Neuronal stem cell (in vitro differentiated cells): ENCODE measurements around the gene ASCC1.
"Not testable (repeated sequence)": the region's sequence is repeated elsewhere in the genome, so short reads cannot be mapped to it uniquely, and the experiment has no call there.

ENCODE experiments used
- DNase-seq: peaks from one replicate; pipeline ENCODE4 v3.0.0-alpha.2; 2013; ENCODE audit warnings: low spot score
- H2AFZ ChIP-seq: one replicate; pipeline ENCODE4 v1.6.1; 2013; ENCODE audit warnings: mild to moderate bottlenecking, low read length, inconsistent platforms
- H2AK5ac ChIP-seq: 2 replicates; pipeline ENCODE4 v1.6.1; 2013; ENCODE audit warnings: low read depth, mild to moderate bottlenecking, inconsistent platforms, low read length, moderate library complexity, mixed read lengths
- H2BK120ac ChIP-seq: 2 replicates; pipeline ENCODE4 v1.6.1; 2013; ENCODE audit warnings: low read depth, mild to moderate bottlenecking, inconsistent platforms, low read length, moderate library complexity, mixed read lengths
- H2BK12ac ChIP-seq: one replicate; pipeline ENCODE4 v1.6.1; 2013; ENCODE audit warnings: low read length, inconsistent platforms
- H2BK15ac ChIP-seq: 2 replicates; pipeline ENCODE4 v1.6.1; 2013; ENCODE audit warnings: mild to moderate bottlenecking, low read length, inconsistent platforms, mixed read lengths
- H2BK5ac ChIP-seq: one replicate; pipeline ENCODE4 v1.6.1; 2013; ENCODE audit warnings: inconsistent platforms, mild to moderate bottlenecking, low read length, moderate library complexity
- H3K14ac ChIP-seq: one replicate; pipeline ENCODE4 v1.6.1; 2013; ENCODE audit warnings: low read length, inconsistent platforms
- H3K18ac ChIP-seq: 2 replicates; pipeline ENCODE4 v1.6.1; 2013; ENCODE audit warnings: low read length, inconsistent platforms
- H3K23ac ChIP-seq: 2 replicates; pipeline ENCODE4 v1.6.1; 2013; ENCODE audit warnings: low read depth, mild to moderate bottlenecking, mixed read lengths, low read length, inconsistent platforms; ENCODE audit not compliant: poor library complexity
- H3K27ac ChIP-seq: replicated peaks from 3 replicates; pipeline ENCODE4 v1.5.1; 2013; ENCODE audit warnings: low read length, inconsistent platforms
- H3K27me3 ChIP-seq, 3 experiments: 2 replicates each; pipeline ENCODE4 v1.6.1; 2013; ENCODE audit warnings: low read length in 3 of 3, mild to moderate bottlenecking in 2 of 3, inconsistent platforms in 1 of 3, low read depth in 1 of 3, mixed read lengths in 1 of 3, moderate library complexity in 1 of 3; ENCODE audit not compliant: control insufficient read depth in 3 of 3, insufficient read depth in 3 of 3
- H3K36me3 ChIP-seq, 2 donors: replicated peaks in 1 of 2; 2 replicates each; pipeline ENCODE4 v1.6.1; 2013; ENCODE audit warnings: low read length in 2 of 2; ENCODE audit not compliant: control insufficient read depth in 2 of 2, insufficient read depth in 2 of 2
- H3K4ac ChIP-seq: 2 replicates; pipeline ENCODE4 v1.6.1; 2013; ENCODE audit warnings: inconsistent platforms, mild to moderate bottlenecking, low read length, moderate library complexity
- H3K4me1 ChIP-seq, 2 donors: 1 replicate in 1 of 2; 2 replicates in 1 of 2; pipeline ENCODE4 v1.6.1; 2013; ENCODE audit warnings: low read length in 2 of 2, low read depth in 1 of 2; ENCODE audit not compliant: control insufficient read depth in 2 of 2, insufficient read depth in 1 of 2
- H3K4me2 ChIP-seq: one replicate; pipeline ENCODE4 v1.6.1; 2013; ENCODE audit warnings: mild to moderate bottlenecking, low read length, inconsistent platforms; ENCODE audit not compliant: insufficient read depth, poor library complexity, severe bottlenecking
- H3K4me3 ChIP-seq, 2 donors: 2 replicates each; pipeline ENCODE4 v1.5.1; 2013; ENCODE audit warnings: low read length in 2 of 2, mild to moderate bottlenecking in 2 of 2, inconsistent platforms in 1 of 2, moderate library complexity in 1 of 2
- H3K79me1 ChIP-seq: one replicate; pipeline ENCODE4 v1.6.1; 2013; ENCODE audit warnings: low read depth, mild to moderate bottlenecking, inconsistent platforms, low read length, moderate library complexity
- H3K9ac ChIP-seq: one replicate; pipeline ENCODE4 v1.6.1; 2013; ENCODE audit warnings: mild to moderate bottlenecking, low read depth, low read length, inconsistent platforms; ENCODE audit not compliant: poor library complexity
- H3K9me3 ChIP-seq, 2 donors: replicated peaks in 1 of 2; 2 replicates each; pipeline versions ENCODE3 to v1.6.1; 2013; ENCODE audit warnings: low read length in 2 of 2, mild to moderate bottlenecking in 2 of 2, inconsistent platforms in 1 of 2, low read depth in 1 of 2, mixed read lengths in 1 of 2, moderate library complexity in 1 of 2; ENCODE audit not compliant: control insufficient read depth in 2 of 2, insufficient read depth in 1 of 2
- H4K8ac ChIP-seq: one replicate; pipeline ENCODE4 v1.6.1; 2013; ENCODE audit warnings: low read depth, mild to moderate bottlenecking, inconsistent platforms, low read length, moderate library complexity
- H4K91ac ChIP-seq: one replicate; pipeline ENCODE4 v1.6.1; 2013; ENCODE audit warnings: low read length, low read depth, mild to moderate bottlenecking, inconsistent platforms; ENCODE audit not compliant: poor library complexity
- WGBS, 2 donors: extraction: QIAGEN DNeasy Blood & Tissue Kit; methylation state at CpG; one replicate each; pipeline ENCODE4 v1.1.7; 2013; ENCODE audit warnings: missing lambda C conversion rate in 2 of 2, mixed read lengths in 1 of 2; ENCODE audit not compliant: insufficient read length in 2 of 2, insufficient replicate concordance in 1 of 2; ENCODE audit errors: extremely low coverage in 2 of 2; 5-methylcytosine and 5-hydroxymethylcytosine counted together

The ASCC1 gene

DNA sequence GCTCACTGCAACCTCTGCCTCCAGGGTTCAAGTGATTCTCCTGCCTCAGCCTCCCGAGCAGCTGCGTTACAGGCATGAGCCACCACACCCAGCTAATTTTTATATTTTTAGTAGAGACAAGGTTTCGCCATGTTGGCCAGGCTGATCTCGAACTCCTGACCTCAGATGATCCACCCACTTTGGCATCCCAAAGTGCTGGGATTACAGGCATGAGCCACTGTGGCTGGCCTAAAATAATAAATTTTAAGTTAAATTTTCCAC, 68.8 kb downstream of the ASCC1 start:
- not testable (repeated sequence) for H2BK120ac ChIP-seq, H3K27ac ChIP-seq, H3K14ac ChIP-seq, H2BK15ac ChIP-seq, H3K9me3 ChIP-seq, H4K8ac ChIP-seq, H2BK12ac ChIP-seq, H3K4ac ChIP-seq, H3K23ac ChIP-seq, H3K79me1 ChIP-seq, H3K4me3 ChIP-seq, H2AFZ ChIP-seq, H3K27me3 ChIP-seq, H3K9ac ChIP-seq, H3K36me3 ChIP-seq, H3K18ac ChIP-seq, H3K4me2 ChIP-seq, H4K91ac ChIP-seq, H2BK5ac ChIP-seq, H2AK5ac ChIP-seq, DNase-seq
- peaks cover 9 to 10% of the 10 kb centered on the region in 2 donors for H3K4me1 ChIP-seq
- no CpG with 5 or more reads among the region's 4 CpGs for WGBS, 2 donors

DNA sequence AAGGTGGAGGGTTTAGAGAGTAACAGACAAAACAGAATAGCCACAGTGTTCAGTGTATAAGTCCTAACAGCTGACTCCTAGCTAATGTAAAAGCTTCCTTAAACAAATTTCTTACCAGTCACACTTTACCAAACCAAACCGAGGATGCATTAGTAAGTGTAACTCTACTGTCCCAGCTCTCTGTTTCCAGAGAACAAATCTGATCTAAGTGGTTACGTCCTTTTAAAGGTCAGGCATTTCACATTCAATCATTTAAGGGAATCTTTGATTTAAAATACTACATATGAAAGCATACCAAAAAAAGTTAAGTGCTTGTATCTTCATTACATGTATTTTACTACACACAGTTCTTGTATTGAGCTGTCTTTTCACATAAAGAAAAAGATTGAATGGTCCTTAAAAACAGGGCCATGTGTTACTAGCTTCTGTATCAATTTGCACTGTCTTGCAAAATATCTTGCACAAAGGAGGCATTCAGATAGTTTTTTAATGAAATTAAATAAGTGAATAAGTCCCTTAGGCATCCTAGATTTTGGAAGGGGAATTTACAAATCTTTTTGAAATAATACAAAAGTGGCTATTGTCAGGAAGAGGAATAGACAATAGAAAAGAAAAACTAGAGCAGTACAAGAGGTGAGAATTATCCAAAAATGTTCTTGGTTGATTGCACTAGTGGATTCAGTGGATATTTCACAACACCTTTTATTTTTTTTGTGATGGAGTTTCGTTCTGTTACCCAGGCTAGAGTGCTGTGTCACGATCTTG, 69.3 kb downstream of the ASCC1 start:
- no peak for DNase-seq
- no peak overlapping the region for H3K14ac ChIP-seq
- peak overlapping the region; percentile 71 for H3K27ac ChIP-seq
- no peak overlapping the region for H3K9ac ChIP-seq
- no peak overlapping the region for H3K4me3 ChIP-seq
- no peak overlapping the region for H3K4ac ChIP-seq
- H2BK12ac ChIP-seq, result no peak overlapping the region
- no peak overlapping the region for H3K18ac ChIP-seq
- no peaks in the 10 kb centered on the region for H3K36me3 ChIP-seq
- H4K8ac ChIP-seq, result no peak overlapping the region
- H2BK5ac ChIP-seq, result no peak overlapping the region
- peaks cover 9 to 10% of the 10 kb centered on the region in 2 donors for H3K4me1 ChIP-seq
- H3K4me2 ChIP-seq, result no peak overlapping the region
- no peak overlapping the region for H2BK15ac ChIP-seq
- H3K79me1 ChIP-seq, result no peaks in the 10 kb centered on the region
- H3K9me3 ChIP-seq, result no peaks in the 10 kb centered on the region
- H2AK5ac ChIP-seq, result no peak overlapping the region
- no peak overlapping the region for H4K91ac ChIP-seq
- no peak overlapping the region for H2AFZ ChIP-seq
- no CpG with 5 or more reads among the region's 4 CpGs for WGBS, 2 donors
- H3K23ac ChIP-seq, result no peak overlapping the region
- no peak overlapping the region for H2BK120ac ChIP-seq
- H3K27me3 ChIP-seq, result no peaks in the 10 kb centered on the region

DNA sequence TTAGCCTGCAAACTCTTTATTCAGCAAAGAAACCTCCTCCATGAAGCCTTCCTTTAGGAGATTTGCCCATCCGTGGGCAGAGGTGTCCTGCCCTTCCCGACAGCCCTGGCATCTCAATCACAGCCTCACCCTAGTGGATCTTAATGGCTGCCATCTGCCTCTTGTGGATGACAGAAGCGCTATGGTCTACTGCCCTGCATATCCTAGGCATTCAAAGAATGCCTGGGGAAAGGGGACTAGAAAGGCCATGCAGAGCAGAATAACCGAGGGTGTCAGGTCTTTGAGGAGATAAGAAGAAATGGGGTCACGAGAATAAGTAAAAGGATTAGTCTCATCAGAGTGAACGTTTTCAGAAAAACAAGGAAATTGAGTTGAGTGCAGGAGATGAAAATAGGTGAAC, 70.0 kb downstream of the ASCC1 start:
- no peaks in the 10 kb centered on the region for H3K9me3 ChIP-seq
- no peaks in the 10 kb centered on the region for H3K27me3 ChIP-seq
- no peak overlapping the region for H2AFZ ChIP-seq
- no CpG with 5 or more reads among the region's 6 CpGs for WGBS, 2 donors
- H4K91ac ChIP-seq, result no peak overlapping the region
- H3K18ac ChIP-seq, result no peak overlapping the region
- no peaks in the 10 kb centered on the region for H3K36me3 ChIP-seq
- peak overlapping the region; percentile 71 for H3K27ac ChIP-seq
- no peaks in the 10 kb centered on the region for H3K79me1 ChIP-seq
- no peak overlapping the region for H2AK5ac ChIP-seq
- H3K4me3 ChIP-seq, result no peak overlapping the region
- H4K8ac ChIP-seq, result peak overlapping the region; percentile 33
- H3K14ac ChIP-seq, result no peak overlapping the region
- H3K23ac ChIP-seq, result no peak overlapping the region
- peaks cover 9 to 10% of the 10 kb centered on the region in 2 donors for H3K4me1 ChIP-seq
- H2BK15ac ChIP-seq, result no peak overlapping the region
- H3K4me2 ChIP-seq, result peak overlapping the region; percentile 13
- peak; percentile 44 for DNase-seq
- no peak overlapping the region for H2BK120ac ChIP-seq
- H3K4ac ChIP-seq, result no peak overlapping the region
- no peak overlapping the region for H3K9ac ChIP-seq
- H2BK5ac ChIP-seq, result no peak overlapping the region
- no peak overlapping the region for H2BK12ac ChIP-seq

DNA sequence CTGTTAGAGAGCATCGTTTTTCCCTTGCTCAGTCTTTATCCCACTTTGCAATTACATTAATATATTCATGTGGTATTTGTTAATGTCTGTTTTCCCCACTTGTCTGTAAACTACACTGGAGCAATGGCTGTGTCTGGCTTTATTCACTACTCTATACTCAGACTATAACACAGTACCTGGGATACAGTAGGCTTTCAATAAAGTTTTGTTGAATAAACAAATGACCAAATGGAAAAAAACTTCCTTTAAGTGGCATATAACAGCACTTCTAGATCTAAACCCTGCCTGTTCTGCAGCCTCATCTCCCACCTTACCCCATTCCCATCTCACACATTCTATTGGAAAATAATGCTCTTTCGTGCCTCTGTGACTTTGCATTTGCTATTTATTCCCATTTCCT, 70.4 kb downstream of the ASCC1 start:
- H2AK5ac ChIP-seq, result no peak overlapping the region
- peak overlapping the region; percentile 71 for H3K27ac ChIP-seq
- no CpG with 5 or more reads among the region's 2 CpGs for WGBS, 2 donors

More for the DNA sequence above, 70.4 kb downstream of the ASCC1 start:
- Histone ChIP-seq H3K14ac (no peak overlapping the region), H2BK12ac (no peak overlapping the region), H2BK120ac (no peak overlapping the region), H3K9me3 (no peaks in the 10 kb centered on the region), H4K91ac (no peak overlapping the region), H3K4ac (no peak overlapping the region), H3K23ac (no peak overlapping the region), H2BK5ac (no peak overlapping the region), H2BK15ac (no peak overlapping the region), H3K4me1 (peaks cover 9 to 10% of the 10 kb centered on the region in 2 donors), H3K79me1 (no peaks in the 10 kb centered on the region), H3K4me2 (no peak overlapping the region), H2AFZ (no peak overlapping the region), H3K27me3 (no peaks in the 10 kb centered on the region), H3K4me3 (no peak overlapping the region), H3K9ac (no peak overlapping the region), H4K8ac (no peak overlapping the region), H3K36me3 (no peaks in the 10 kb centered on the region), H3K18ac (no peak overlapping the region)
- DNase-seq, result no peak
